ENCODE measurements around the gene SP2. TPM values are rescaled to one million over a fixed set of nuclear protein-coding genes. Genes with fewer than 3 reads are reported as not detected.

Gene SP2
- polyA plus RNA-seq, 1 donor (not counting 4 experiments of a cell fraction or from before 2014, with no cell fraction given) = 2.1 TPM

GRCh38 chr17:47895347-47895855, 635 bp upstream of the SP2 start:
- DNase-seq (ENCODE audit: low read depth, low spot score) (no peak), FAIRE-seq (no peak)
- Histone ChIP-seq H3K9me1 (ENCODE audit: control insufficient read depth, extremely low read depth, insufficient read depth, low read length) (no peaks in the 10 kb centered on the region), H3K9me3 (ENCODE audit: control insufficient read depth, low read depth, low read length) (no peaks in the 10 kb centered on the region), H3K4me2 (ENCODE audit: control insufficient read depth, extremely low read depth, insufficient read depth, low read depth, low read length) (peak overlapping the region; percentile 80), H3K27ac (ENCODE audit: control insufficient read depth, insufficient read depth, low read length) (peak overlapping the region; percentile 67), H3K9ac (ENCODE audit: control insufficient read depth, extremely low read depth, insufficient read depth, low read length) (peak overlapping the region; percentile 81), H2AFZ (ENCODE audit: control insufficient read depth, low read length) (peak overlapping the region; percentile 52), H3K36me3 (ENCODE audit: control insufficient read depth in 2 of 2, extremely low read depth in 1 of 2, insufficient read depth in 2 of 2, low read length in 2 of 2) (peaks cover 0 to 4% of the 10 kb centered on the region in 2 experiments), H3K79me2 (ENCODE audit: control insufficient read depth, insufficient read depth, low read length) (peaks cover 9% of the 10 kb centered on the region), H3K4me1 (ENCODE audit: control insufficient read depth, extremely low read depth, insufficient read depth, low read length) (peaks cover 29% of the 10 kb centered on the region), H3K4me3 (ENCODE audit: control insufficient read depth in 2 of 3, extremely low read depth in 1 of 3, insufficient read depth in 2 of 3, low read depth in 1 of 3, low read length in 3 of 3) (peak overlapping the region; percentile 62 to 78 (median 71)), H3K27me3 (ENCODE audit: control insufficient read depth, extremely low read depth, insufficient read depth, low read length) (no peaks in the 10 kb centered on the region), H4K20me1 (ENCODE audit: control insufficient read depth, extremely low read depth, insufficient read depth, low read length) (no peaks in the 10 kb centered on the region)
- dilution Hi-C loops (cut with MboI; ENCODE audit: extremely low pct_ligation_motif_present, low sequenced_read_pairs) = no loop called here
- TF ChIP-seq CTCF (optimal IDR thresholded peaks at IDR 0.05 in 1 of 3, IDR thresholded peaks at IDR 0.05 in 1 of 3, conservative IDR thresholded peaks at IDR 0.05 in 1 of 3; ENCODE audit: extremely low read depth in 1 of 3, insufficient read depth in 2 of 3, low read length in 3 of 3) = no peak
- TF ChIP-seq EZH2 (IDR thresholded peaks at IDR 0.05; ENCODE audit: low read length) = no peak

GRCh38 chr17:47896672-47897490, 845 bp downstream of the SP2 start:
- no peak for FAIRE-seq
- Histone ChIP-seq H3K27me3 (ENCODE audit: control insufficient read depth, extremely low read depth, insufficient read depth, low read length) (no peaks in the 10 kb centered on the region), H3K27ac (ENCODE audit: control insufficient read depth, insufficient read depth, low read length) (peak overlapping the region; percentile 75), H3K4me2 (ENCODE audit: control insufficient read depth, extremely low read depth, insufficient read depth, low read depth, low read length) (peak overlapping the region; percentile 96), H3K9ac (ENCODE audit: control insufficient read depth, extremely low read depth, insufficient read depth, low read length) (peak overlapping the region; percentile 90), H3K4me1 (ENCODE audit: control insufficient read depth, extremely low read depth, insufficient read depth, low read length) (peaks cover 29% of the 10 kb centered on the region), H3K36me3 (ENCODE audit: control insufficient read depth in 2 of 2, extremely low read depth in 1 of 2, insufficient read depth in 2 of 2, low read length in 2 of 2) (peaks cover 0 to 4% of the 10 kb centered on the region in 2 experiments), H2AFZ (ENCODE audit: control insufficient read depth, low read length) (peak overlapping the region; percentile 55), H3K9me1 (ENCODE audit: control insufficient read depth, extremely low read depth, insufficient read depth, low read length) (no peaks in the 10 kb centered on the region), H3K9me3 (ENCODE audit: control insufficient read depth, low read depth, low read length) (no peaks in the 10 kb centered on the region), H3K79me2 (ENCODE audit: control insufficient read depth, insufficient read depth, low read length) (peaks cover 9% of the 10 kb centered on the region), H3K4me3 (ENCODE audit: control insufficient read depth in 2 of 3, extremely low read depth in 1 of 3, insufficient read depth in 2 of 3, low read depth in 1 of 3, low read length in 3 of 3) (peak overlapping the region; percentile 78 to 88 (median 82)), H4K20me1 (ENCODE audit: control insufficient read depth, extremely low read depth, insufficient read depth, low read length) (no peaks in the 10 kb centered on the region)
- DNase-seq (ENCODE audit: low read depth, low spot score) = no peak
- TF ChIP-seq CTCF (optimal IDR thresholded peaks at IDR 0.05 in 1 of 3, IDR thresholded peaks at IDR 0.05 in 1 of 3, conservative IDR thresholded peaks at IDR 0.05 in 1 of 3; ENCODE audit: extremely low read depth in 1 of 3, insufficient read depth in 2 of 3, low read length in 3 of 3) = no peak
- dilution Hi-C loops (cut with MboI; ENCODE audit: extremely low pct_ligation_motif_present, low sequenced_read_pairs) = no loop called here

Data from keratinocyte (primary cell).